GM12878 (cell line): ENCODE results near the gene AGBL4.

ENCODE experiments used
- ASH2L ChIP-seq: fragments of 300-600, 200-600 bp; sonication (generic); IDR thresholded peaks from 2 replicates; pipeline ENCODE4 v1.6.1; 2017; ENCODE audit warnings: low read depth, mild to moderate bottlenecking, borderline replicate concordance
- BMI1 ChIP-seq: fragments of 450-650 bp; IDR thresholded peaks from 2 replicates; pipeline ENCODE4 v1.6.1; 2016; ENCODE audit warnings: mild to moderate bottlenecking, moderate library complexity, borderline replicate concordance
- CHD1 ChIP-seq: IDR thresholded peaks from 2 replicates; pipeline ENCODE4 v1.6.1; 2012; ENCODE audit warnings: low read depth, low read length, improper control_type of control experiment
- CTCF ChIP-seq, 3 experiments: IDR thresholded peaks in 2 of 3; conservative IDR thresholded peaks in 1 of 3; 2 replicates each; pipeline ENCODE4 v1.5.1; 2011; ENCODE audit warnings: low read depth in 3 of 3, low read length in 3 of 3, mild to moderate bottlenecking in 3 of 3, control low read depth in 2 of 3, moderate library complexity in 2 of 3, inconsistent platforms in 1 of 3, mixed read lengths in 1 of 3; ENCODE audit not compliant: control insufficient read depth in 2 of 3, insufficient read depth in 1 of 3; ENCODE audit errors: extremely low read depth in 1 of 3
- POLR2A ChIP-seq: IDR thresholded peaks from 2 replicates; pipeline ENCODE4 v1.6.1; 2011; ENCODE audit warnings: low read depth, mild to moderate bottlenecking, low read length
- SIX5 ChIP-seq: IDR thresholded peaks from 2 replicates; pipeline ENCODE4 v1.6.1; 2011; ENCODE audit warnings: mild to moderate bottlenecking, low read depth, low read length, moderate library complexity; ENCODE audit not compliant: severe bottlenecking

GRCh38 chr1:49307457-49307856 is 716.3 kb downstream of the AGBL4 start:
- TF ChIP-seq POLR2A (no peak), SIX5 (no peak), BMI1 (no peak), ASH2L (no peak), CTCF (IDR thresholded peaks at IDR 0.05 in 2 of 3, conservative IDR thresholded peaks at IDR 0.05 in 1 of 3; ENCODE audit: control insufficient read depth in 2 of 3, extremely low read depth in 1 of 3, insufficient read depth in 1 of 3, low read depth in 3 of 3, low read length in 3 of 3) (no peak), CHD1 (no peak)
